H9 (cell line): ENCODE results near the gene HOXC6. TPM values are rescaled to one million over a fixed set of nuclear protein-coding genes. Genes with fewer than 3 reads are reported as not detected.

Experiments used
- DNase-seq: peaks from one replicate; pipeline ENCODE4 v3.0.0-alpha.2; 2017
- H2AFZ ChIP-seq: one replicate; pipeline ENCODE4 v1.6.1; 2013; ENCODE audit warnings: mild to moderate bottlenecking, low read length, control low read depth, moderate library complexity
- H2AK5ac ChIP-seq: 2 replicates; pipeline ENCODE4 v1.6.1; 2013; ENCODE audit warnings: low read length, control low read depth, mixed read lengths; ENCODE audit not compliant: insufficient read length
- H2BK120ac ChIP-seq: one replicate; pipeline ENCODE4 v1.6.1; 2013; ENCODE audit warnings: low read depth, mild to moderate bottlenecking, low read length, control low read depth, inconsistent platforms; ENCODE audit not compliant: poor library complexity, severe bottlenecking
- H2BK12ac ChIP-seq: 2 replicates; pipeline ENCODE4 v1.6.1; 2013; ENCODE audit warnings: low read length, control low read depth, mixed read lengths, low read depth; ENCODE audit not compliant: insufficient read length
- H2BK15ac ChIP-seq: 2 replicates; pipeline ENCODE4 v1.6.1; 2013; ENCODE audit warnings: low read depth, low read length, control low read depth
- H2BK20ac ChIP-seq: one replicate; pipeline ENCODE4 v1.6.1; 2013; ENCODE audit warnings: low read depth, mild to moderate bottlenecking, low read length, control low read depth, inconsistent platforms; ENCODE audit not compliant: poor library complexity, severe bottlenecking
- H2BK5ac ChIP-seq: 2 replicates; pipeline ENCODE4 v1.6.1; 2013; ENCODE audit warnings: low read length, control low read depth, mixed read lengths; ENCODE audit not compliant: insufficient read length
- H3K14ac ChIP-seq: 2 replicates; pipeline ENCODE4 v1.6.1; 2013; ENCODE audit warnings: low read length, control low read depth; ENCODE audit not compliant: insufficient read depth
- H3K18ac ChIP-seq: 2 replicates; pipeline ENCODE4 v1.6.1; 2013; ENCODE audit warnings: low read depth, mild to moderate bottlenecking, mixed read lengths, low read length, control low read depth; ENCODE audit not compliant: insufficient read length
- H3K23ac ChIP-seq: 2 replicates; pipeline ENCODE4 v1.6.1; 2013; ENCODE audit warnings: low read length, control low read depth, mixed read lengths, low read depth; ENCODE audit not compliant: insufficient read length
- H3K23me2 ChIP-seq: 2 replicates; pipeline ENCODE4 v1.6.1; 2013; ENCODE audit warnings: low read depth, mild to moderate bottlenecking, mixed read lengths, low read length, control low read depth; ENCODE audit not compliant: insufficient read length, poor library complexity, severe bottlenecking
- H3K27ac ChIP-seq: 2 replicates; pipeline ENCODE4 v1.5.1; 2013; ENCODE audit warnings: low read length, control low read depth, mixed read lengths, low read depth; ENCODE audit not compliant: insufficient read length
- H3K27me3 ChIP-seq: 2 replicates; pipeline ENCODE4 v1.6.1; 2013; ENCODE audit warnings: low read length, control low read depth, inconsistent platforms; ENCODE audit not compliant: insufficient read depth
- H3K4ac ChIP-seq: 2 replicates; pipeline ENCODE4 v1.6.1; 2013; ENCODE audit warnings: low read depth, mild to moderate bottlenecking, control low read depth, inconsistent platforms, low read length, moderate library complexity
- H3K4me1 ChIP-seq: 2 replicates; pipeline ENCODE4 v1.6.1; 2013; ENCODE audit warnings: low read length, control low read depth, inconsistent platforms; ENCODE audit not compliant: insufficient read depth
- H3K4me2 ChIP-seq: 2 replicates; pipeline ENCODE4 v1.6.1; 2013; ENCODE audit warnings: low read length, control low read depth, mixed read lengths; ENCODE audit not compliant: insufficient read length, insufficient read depth
- H3K56ac ChIP-seq: 2 replicates; pipeline ENCODE4 v1.6.1; 2013; ENCODE audit warnings: low read depth, mild to moderate bottlenecking, mixed read lengths, low read length, control low read depth; ENCODE audit not compliant: insufficient read length
- H3K79me1 ChIP-seq: 2 replicates; pipeline ENCODE4 v1.6.1; 2013; ENCODE audit warnings: low read depth, mild to moderate bottlenecking, moderate library complexity, low read length, control low read depth, inconsistent platforms; ENCODE audit not compliant: insufficient read depth, poor library complexity, severe bottlenecking
- H3K79me2 ChIP-seq: 2 replicates; pipeline ENCODE4 v1.6.1; 2013; ENCODE audit warnings: low read length, control low read depth, inconsistent platforms; ENCODE audit not compliant: insufficient read depth
- H3K9ac ChIP-seq: 2 replicates; pipeline ENCODE4 v1.6.1; 2013; ENCODE audit warnings: low read length, control low read depth, mixed read lengths; ENCODE audit not compliant: insufficient read length; ENCODE audit errors: extremely low read depth
- H3K9me3 ChIP-seq: one replicate; pipeline ENCODE4 v1.6.1; 2013; ENCODE audit warnings: low read depth, low read length, inconsistent platforms; ENCODE audit not compliant: control insufficient read depth
- H3T11ph ChIP-seq: one replicate; pipeline ENCODE4 v1.6.1; 2013; ENCODE audit warnings: mild to moderate bottlenecking, low read length, control low read depth, inconsistent platforms
- H4K20me1 ChIP-seq: one replicate; pipeline ENCODE4 v1.6.1; 2013; ENCODE audit not compliant: control insufficient read depth, insufficient read length, insufficient read depth
- H4K5ac ChIP-seq: 2 replicates; pipeline ENCODE4 v1.6.1; 2013; ENCODE audit warnings: low read depth, mild to moderate bottlenecking, mixed read lengths, low read length, control low read depth; ENCODE audit not compliant: insufficient read length
- H4K8ac ChIP-seq: replicated peaks from 2 replicates; pipeline ENCODE4 v1.6.1; 2013; ENCODE audit warnings: low read length, control low read depth, mixed read lengths, low read depth; ENCODE audit not compliant: insufficient read length
- H4K91ac ChIP-seq: 2 replicates; pipeline ENCODE4 v1.6.1; 2013; ENCODE audit warnings: low read depth, mild to moderate bottlenecking, moderate library complexity, mixed read lengths, low read length, control low read depth; ENCODE audit not compliant: insufficient read length
- H3K27ac Mint-ChIP-seq, 3 experiments: 2 replicates in 2 of 3; 3 replicates in 1 of 3; pipeline ENCODE4 v1.8.0; 2020 to 2021; ENCODE audit warnings: mixed read lengths in 3 of 3, mild to moderate bottlenecking in 1 of 3, moderate library complexity in 1 of 3
- H3K27me3 Mint-ChIP-seq: 2 replicates; pipeline ENCODE4 v1.8.0; 2021; ENCODE audit warnings: low read depth, mild to moderate bottlenecking, moderate library complexity, mixed read lengths
- H3K36me3 Mint-ChIP-seq, 3 experiments: 2 replicates in 2 of 3; 3 replicates in 1 of 3; pipeline ENCODE4 v1.8.0; 2020 to 2021; ENCODE audit warnings: low read depth in 3 of 3, mixed read lengths in 3 of 3; ENCODE audit not compliant: insufficient read depth in 1 of 3
- H3K4me1 Mint-ChIP-seq, 2 experiments: 2 replicates each; pipeline ENCODE4 v1.8.0; 2020; ENCODE audit warnings: mixed read lengths in 2 of 2
- H3K4me3 Mint-ChIP-seq, 2 experiments: 2 replicates in 1 of 2; 3 replicates in 1 of 2; pipeline ENCODE4 v1.8.0; 2020 to 2021; ENCODE audit warnings: mild to moderate bottlenecking in 2 of 2, mixed read lengths in 2 of 2, moderate library complexity in 1 of 2
- H3K9me3 Mint-ChIP-seq, 2 experiments: 2 replicates in 1 of 2; 3 replicates in 1 of 2; pipeline ENCODE4 v1.8.0; 2020; ENCODE audit warnings: mild to moderate bottlenecking in 2 of 2, mixed read lengths in 2 of 2, moderate library complexity in 1 of 2
- CTCF ChIP-seq: fragments of 200-600 bp; sonication (generic); conservative IDR thresholded peaks from 3 replicates; pipeline ENCODE4 v1.8.0; 2021; ENCODE audit warnings: antibody characterized with exemption, mild to moderate bottlenecking
- WGBS: extraction: QIAGEN DNeasy Blood & Tissue Kit; methylation state at CpG from one replicate; pipeline ENCODE4 v1.1.7; 2013; ENCODE audit warnings: missing lambda C conversion rate, low lambda C conversion rate, mixed read lengths; ENCODE audit not compliant: insufficient read length; ENCODE audit errors: extremely low coverage; 5-methylcytosine and 5-hydroxymethylcytosine counted together
- total RNA-seq: library from RNA; stranded (reverse); gene quantifications from 2 replicates; pipeline ENCODE4 v1.2.1, GENCODE V29; 2021

The HOXC6 gene
- total RNA-seq, 1 experiment from 2014 or later, result not detected

GRCh38 chr12:53981634-53982565 lies 46.3 kb upstream of the HOXC6 start:
- H3K79me2 ChIP-seq, result no peaks in the 10 kb centered on the region
- H4K8ac ChIP-seq, result no peak overlapping the region
- no peak overlapping the region for H3K4me2 ChIP-seq
- peaks cover 9 to 20% of the 10 kb centered on the region in 2 experiments; a peak in 4 of 5 replicates for H3K9me3 Mint-ChIP-seq
- H3K4me1 Mint-ChIP-seq, result peaks cover 3 to 12% of the 10 kb centered on the region in 2 experiments; a peak in 2 of 4 replicates
- no peak overlapping the region for H3K27ac Mint-ChIP-seq
- H4K5ac ChIP-seq, result no peak overlapping the region
- no peak overlapping the region for H4K91ac ChIP-seq
- no peak overlapping the region for H3K56ac ChIP-seq
- H3K4me3 Mint-ChIP-seq, result no peak overlapping the region
- H3K27me3 Mint-ChIP-seq, result peaks cover 100% of the 10 kb centered on the region
- no peaks in the 10 kb centered on the region for H3K4me1 ChIP-seq
- WGBS, result no CpG with 5 or more reads among the region's 30 CpGs
- DNase-seq, result no peak
- no peaks in the 10 kb centered on the region for H4K20me1 ChIP-seq
- TF ChIP-seq CTCF, result no peak
- H3K27ac ChIP-seq, result no peak overlapping the region
- peaks cover 94% of the 10 kb centered on the region for H3K27me3 ChIP-seq
- no peaks in the 10 kb centered on the region; a peak in 2 of 7 replicates for H3K36me3 Mint-ChIP-seq
- H3K18ac ChIP-seq, result no peak overlapping the region
- H2BK120ac ChIP-seq, result no peak overlapping the region
- no peak overlapping the region for H2BK5ac ChIP-seq
- H2BK15ac ChIP-seq, result no peak overlapping the region
- H3K9ac ChIP-seq, result no peak overlapping the region
- no peak overlapping the region for H3K14ac ChIP-seq
- no peak overlapping the region for H2BK12ac ChIP-seq
- H3K23me2 ChIP-seq, result no peaks in the 10 kb centered on the region
- no peaks in the 10 kb centered on the region for H3K9me3 ChIP-seq
- no peak overlapping the region for H2AFZ ChIP-seq
- H3K79me1 ChIP-seq, result no peaks in the 10 kb centered on the region
- no peak overlapping the region for H3T11ph ChIP-seq
- no peak overlapping the region for H2AK5ac ChIP-seq
- no peak overlapping the region for H2BK20ac ChIP-seq
- H3K23ac ChIP-seq, result no peak overlapping the region
- H3K4ac ChIP-seq, result no peak overlapping the region
